OCI-LY1 (cell line): Measurements from ENCODE around the gene GNA14.

ENCODE experiments used
- EZH2 ChIP-seq: fragments of 200-600 bp; sonication (generic), shearing (Covaris generic); IDR thresholded peaks from 2 replicates; pipeline ENCODE4 v1.8.0; 2017; ENCODE audit warnings: borderline replicate concordance, mixed run types, mild to moderate bottlenecking, antibody characterized with exemption, low read length, moderate library complexity, mixed read lengths
- TF ChIP-seq, protein P1 (sequence below): fragments of 200-600 bp; sonication (generic), shearing (Covaris generic); IDR thresholded peaks from 2 replicates; pipeline ENCODE4 v1.5.1; 2017; ENCODE audit warnings: mild to moderate bottlenecking, antibody characterized with exemption, low read length, moderate library complexity, mixed read lengths

DNA sequence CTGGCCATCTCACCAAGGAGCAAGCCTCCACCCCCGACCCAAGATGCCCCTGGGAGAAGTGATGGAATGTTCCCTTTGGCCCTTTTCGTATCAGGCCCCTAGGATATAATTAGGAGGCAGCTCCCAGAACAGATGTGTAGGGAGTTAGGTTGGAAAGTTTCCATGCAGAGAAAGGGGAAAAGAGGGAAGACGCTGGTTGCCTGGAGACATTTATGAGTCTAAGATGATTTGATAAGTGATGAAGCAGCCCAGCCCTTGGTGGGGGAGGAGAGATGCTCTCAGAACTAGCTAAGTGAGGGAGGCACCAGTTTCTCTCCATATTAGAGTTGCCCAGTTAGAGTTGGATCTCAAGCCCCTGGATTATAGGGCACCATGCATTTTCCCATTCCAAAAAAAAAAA is 137.5 kb downstream of the GNA14 start:
- no peak for TF ChIP-seq EZH2
- TF ChIP-seq, protein P1, sequence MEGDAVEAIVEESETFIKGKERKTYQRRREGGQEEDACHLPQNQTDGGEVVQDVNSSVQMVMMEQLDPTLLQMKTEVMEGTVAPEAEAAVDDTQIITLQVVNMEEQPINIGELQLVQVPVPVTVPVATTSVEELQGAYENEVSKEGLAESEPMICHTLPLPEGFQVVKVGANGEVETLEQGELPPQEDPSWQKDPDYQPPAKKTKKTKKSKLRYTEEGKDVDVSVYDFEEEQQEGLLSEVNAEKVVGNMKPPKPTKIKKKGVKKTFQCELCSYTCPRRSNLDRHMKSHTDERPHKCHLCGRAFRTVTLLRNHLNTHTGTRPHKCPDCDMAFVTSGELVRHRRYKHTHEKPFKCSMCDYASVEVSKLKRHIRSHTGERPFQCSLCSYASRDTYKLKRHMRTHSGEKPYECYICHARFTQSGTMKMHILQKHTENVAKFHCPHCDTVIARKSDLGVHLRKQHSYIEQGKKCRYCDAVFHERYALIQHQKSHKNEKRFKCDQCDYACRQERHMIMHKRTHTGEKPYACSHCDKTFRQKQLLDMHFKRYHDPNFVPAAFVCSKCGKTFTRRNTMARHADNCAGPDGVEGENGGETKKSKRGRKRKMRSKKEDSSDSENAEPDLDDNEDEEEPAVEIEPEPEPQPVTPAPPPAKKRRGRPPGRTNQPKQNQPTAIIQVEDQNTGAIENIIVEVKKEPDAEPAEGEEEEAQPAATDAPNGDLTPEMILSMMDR = no peak
